NCI-H2029 treated with DMSO at 0.1 percent for 48 hours (cell line): Measurements from ENCODE around the gene PLCB1.
A peak's percentile ranks its signal among the peaks of the same experiment; 100 is the strongest.

Experiments used
- DNase-seq: peaks from one replicate; lab custom pipeline; 2025; lab: John Stamatoyannopoulos, UW

The PLCB1 gene

GRCh38 chr20:8129211-8129976, 2.7 kb upstream of the PLCB1 start:
- DNase-seq: no peak

DNA sequence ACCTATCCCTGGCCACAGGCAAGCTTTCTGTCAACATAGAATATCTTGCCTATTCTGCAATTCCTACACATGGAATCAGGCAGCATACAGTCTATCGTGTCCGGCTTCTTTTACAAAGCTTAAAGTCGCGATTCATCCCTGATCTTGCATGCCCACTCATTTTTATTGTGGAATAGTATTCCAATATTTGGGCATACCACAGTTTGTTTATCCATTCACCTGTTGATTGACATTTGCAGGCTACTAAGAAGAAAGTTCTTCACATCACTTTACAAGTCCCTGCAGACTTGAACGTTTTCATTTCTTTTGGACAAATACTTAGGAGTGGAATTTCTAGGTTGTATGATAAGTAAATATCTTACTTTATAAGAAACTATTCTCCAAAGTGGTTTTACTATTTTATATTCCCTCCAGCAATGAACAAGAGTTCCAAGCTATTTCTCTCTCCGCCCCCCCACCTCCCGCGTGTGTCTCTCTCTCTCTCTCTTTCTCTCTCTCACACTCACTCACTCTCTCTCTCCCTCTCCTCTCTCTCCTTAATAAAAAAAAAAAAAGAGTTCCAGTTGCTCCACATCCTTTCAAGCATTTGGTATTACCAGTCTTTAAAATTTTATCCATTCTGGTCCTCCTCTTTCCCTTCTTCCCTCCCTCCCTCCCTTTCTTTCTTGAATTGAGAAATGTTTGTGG, 1.1 kb upstream of the PLCB1 start:
- DNase-seq: no peak

GRCh38 chr20:8132484-8133309, 631 bp downstream of the PLCB1 start:
- DNase-seq: no peak

DNA sequence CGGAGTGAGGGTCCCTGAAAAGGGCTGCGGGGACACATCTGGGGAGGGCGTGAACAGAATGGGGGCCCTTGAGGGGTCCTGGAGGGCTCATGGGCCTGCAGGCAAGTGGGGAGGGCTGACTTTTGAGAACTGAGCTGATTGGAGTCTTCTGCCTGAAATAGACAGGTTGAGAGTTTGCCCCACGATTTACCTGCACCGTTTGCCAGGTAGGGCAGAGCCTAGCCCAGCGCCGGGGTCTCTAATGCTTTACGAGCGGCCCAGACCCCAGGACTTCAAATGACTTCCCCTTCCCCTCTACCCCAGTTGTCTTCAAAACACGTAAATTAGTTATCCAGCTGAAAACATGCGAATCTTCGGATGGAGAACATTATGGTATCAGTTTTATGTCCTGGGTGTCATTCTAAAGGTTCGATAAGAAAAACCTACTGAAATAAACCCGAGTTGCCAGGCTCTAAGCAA, 1.3 kb downstream of the PLCB1 start:
- DNase-seq: no peak

- no peak for DNase-seq
Measured at GRCh38 chr20:8133851-8134451, 1.9 kb downstream of the PLCB1 start.

DNA sequence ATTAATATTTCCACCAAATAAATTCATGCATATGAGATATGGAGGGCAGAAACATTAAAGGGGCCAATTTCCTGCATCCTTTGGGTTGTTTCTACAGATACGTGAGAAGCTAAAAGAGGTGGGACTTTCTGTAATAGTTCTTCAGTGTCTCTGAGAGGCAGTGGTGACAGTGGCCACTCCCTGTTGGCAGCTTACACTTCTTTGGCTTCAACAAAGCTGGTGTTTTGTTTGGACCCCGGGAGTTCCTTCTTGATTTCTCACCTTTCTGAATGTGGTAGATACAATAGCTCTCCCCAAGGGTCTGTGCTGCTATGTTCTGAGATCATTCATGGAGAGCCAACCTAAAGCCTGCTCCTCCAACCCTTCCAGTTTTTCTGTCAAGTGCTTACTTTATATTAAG, 7.8 kb downstream of the PLCB1 start:
- DNase-seq: no peak

DNA sequence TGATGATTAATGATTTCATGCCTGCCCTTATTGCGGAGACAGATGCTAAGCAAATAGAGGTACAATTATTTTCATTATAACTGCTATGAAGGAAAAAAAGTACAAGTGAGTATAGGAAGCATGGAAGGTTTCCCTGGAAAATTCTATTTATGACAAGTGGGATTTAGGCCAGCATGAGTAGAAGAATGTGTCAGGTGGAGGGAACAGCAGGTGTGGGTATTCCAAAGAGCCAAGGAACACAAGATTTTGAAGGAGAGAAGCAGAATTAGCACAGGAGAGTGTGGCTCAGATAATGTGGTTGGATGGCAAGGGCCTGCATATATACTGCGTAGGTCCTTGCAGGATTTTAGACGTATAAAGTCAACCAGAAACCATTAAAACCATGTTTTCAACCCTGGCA, 11.4 kb downstream of the PLCB1 start:
- no peak for DNase-seq

- no peak for DNase-seq
Measured at GRCh38 chr20:8144282-8145245, 12.5 kb downstream of the PLCB1 start.

- no peak for DNase-seq
Measured at GRCh38 chr20:8145246-8146168, 13.4 kb downstream of the PLCB1 start.

DNA sequence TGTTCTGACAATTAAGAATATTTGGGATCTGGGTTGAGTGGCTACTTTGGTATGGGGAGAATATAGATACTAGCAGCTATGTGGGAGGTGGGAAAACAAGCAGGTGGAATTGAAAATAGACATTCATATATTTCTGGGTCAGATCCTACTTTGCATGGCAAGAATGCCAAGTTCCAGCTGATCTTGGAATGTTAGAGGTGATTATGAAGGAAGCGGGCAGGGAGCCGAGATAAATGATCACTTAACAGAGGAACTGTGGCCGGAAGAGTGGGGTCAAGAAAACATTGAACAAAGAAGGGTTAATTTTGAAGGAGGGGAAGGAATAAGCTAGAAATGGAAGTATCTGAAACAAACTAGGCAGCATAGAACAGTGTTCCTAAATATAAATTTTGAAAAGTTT, 15.4 kb downstream of the PLCB1 start:
- DNase-seq: no peak

DNA sequence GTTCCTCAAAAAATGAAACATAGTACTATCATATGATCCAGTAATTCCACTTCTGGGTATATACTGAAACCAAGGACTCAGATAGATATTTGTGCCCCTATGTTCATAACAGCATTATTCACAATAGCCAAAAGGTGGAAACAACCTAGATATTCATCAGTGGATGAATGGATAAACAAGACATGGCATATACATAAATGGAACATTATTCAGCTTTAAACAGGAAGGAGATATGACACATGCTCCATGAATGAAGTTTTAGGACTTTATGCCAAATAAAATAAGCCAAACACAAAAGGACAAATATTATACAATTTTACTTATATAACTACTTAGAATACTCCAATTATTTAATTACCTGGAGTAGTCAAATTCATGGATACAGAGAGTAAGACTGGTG, 16.4 kb downstream of the PLCB1 start:
- DNase-seq: no peak

GRCh38 chr20:8150591-8150990, 18.5 kb downstream of the PLCB1 start:
- DNase-seq: no peak

DNA sequence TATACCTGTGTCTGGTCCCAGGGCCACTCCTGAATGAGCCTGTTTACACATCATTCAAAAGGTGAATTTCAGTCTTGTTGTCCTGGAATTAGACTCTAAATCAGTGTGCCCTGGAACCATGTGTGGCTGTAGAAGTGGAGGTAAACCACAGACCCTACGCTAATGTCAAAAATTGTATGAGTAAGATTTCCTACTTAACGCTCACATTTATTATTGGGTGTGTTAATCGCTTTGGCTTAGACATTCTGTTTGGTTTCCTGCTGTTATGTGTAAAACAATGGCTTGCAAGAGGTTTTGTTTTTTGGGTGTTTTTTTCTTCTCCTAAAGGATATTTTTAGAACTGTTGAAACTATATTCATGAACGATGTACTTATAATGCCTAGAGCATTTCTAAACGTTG, 19.3 kb downstream of the PLCB1 start:
- no peak for DNase-seq

DNA sequence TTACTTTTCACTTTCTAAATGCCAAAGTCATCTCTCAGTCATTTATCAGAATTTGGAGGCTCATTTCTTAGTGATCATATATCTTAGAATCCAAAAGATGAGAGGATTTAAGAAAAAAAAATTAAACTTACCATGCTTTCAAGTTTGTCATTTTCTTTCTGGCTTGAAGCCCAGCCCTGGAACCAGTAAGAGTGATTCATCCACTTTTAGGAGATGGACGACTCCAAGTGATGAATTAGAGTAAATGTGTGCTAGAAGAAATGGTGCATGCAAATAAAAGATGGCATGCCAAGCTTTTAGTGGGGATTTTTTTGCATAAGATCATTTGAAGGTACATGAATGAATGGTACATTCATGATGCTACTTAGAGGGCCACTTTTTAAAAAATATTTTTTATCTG, 20.1 kb downstream of the PLCB1 start:
- no peak for DNase-seq

DNA sequence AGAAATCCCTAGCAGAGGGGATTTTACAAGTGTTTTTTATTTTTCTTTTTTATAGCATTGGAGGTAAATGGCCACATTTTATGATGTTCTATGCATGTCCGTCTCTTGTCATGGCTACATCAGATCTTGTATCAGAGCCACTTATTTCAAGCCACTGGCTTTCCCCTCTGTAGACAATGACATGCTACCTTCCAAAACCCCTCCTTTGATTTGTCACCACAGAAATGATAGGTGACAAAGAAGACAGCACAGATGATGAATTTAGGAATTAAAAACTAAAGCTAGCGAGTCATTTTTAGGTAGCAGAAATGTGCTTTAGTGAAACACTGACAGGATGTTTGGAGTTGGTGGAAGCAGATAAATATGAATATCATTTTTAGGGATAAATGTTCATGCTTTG, 20.8 kb downstream of the PLCB1 start:
- DNase-seq: no peak

DNA sequence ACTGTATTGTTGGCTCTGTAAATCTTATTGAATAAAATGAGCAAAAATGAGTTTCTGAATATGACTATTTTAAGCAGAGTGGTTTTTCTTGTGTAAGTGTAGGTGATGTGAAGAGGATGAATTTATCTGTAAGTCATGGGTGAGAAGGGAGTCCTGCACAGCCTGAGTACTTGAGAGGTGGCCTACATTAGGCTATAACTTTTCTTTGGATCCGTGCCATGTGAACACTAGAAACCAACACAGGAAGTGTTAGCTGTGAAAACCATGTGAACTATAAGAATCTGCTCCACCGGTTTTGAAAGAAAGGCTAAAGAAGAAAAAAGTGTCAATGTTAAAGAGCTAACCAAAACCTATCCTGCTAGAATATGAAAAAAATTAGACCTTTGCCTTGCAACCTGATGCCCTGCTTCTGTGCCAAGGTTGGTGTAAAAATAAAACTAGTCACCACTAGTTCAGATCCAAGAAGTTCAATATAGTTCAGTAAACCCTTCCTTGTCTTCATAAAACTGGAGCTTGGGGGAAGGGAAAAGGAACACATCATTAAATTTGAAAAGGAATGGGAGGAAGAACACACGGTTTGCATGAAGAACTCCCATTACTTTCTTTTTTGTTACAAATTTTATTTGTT, 21.3 kb downstream of the PLCB1 start:
- no peak for DNase-seq

DNA sequence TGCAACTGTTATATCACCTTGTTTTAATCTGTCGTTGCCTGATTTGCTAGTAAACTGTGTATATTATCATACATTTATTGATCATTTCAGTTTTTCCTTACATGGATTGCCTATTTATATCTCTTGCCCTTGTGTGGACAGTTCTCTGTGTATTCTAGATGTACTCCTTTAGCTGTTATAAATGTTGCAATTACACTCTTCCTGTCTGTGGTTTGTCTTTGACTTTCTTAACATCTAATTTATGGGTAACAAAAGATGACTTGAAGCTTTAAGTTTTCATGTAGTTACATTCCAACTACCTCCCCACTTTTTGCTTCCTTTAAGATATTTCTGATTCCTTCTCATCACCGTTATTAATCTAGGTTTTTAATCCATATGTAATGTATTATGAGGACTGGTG, 22.6 kb downstream of the PLCB1 start:
- DNase-seq: no peak

DNA sequence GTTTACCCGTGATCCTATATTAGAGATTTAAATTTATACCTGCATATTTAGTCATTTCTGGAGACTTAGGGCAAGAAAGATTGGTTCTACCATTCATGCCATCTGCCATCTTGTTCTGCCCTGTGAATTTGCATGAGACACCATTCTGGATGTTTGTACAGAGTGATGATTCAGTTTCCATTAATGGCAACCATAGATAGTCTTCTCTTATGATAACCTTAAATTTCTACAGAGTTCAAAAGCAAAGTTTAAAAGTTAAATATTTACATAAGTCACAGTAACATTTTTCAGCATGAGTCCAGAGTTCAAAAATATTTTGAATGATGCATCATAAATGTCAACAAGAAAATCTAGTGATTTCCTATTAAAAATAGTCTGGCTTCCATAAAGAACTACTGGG, 23.2 kb downstream of the PLCB1 start:
- no peak for DNase-seq

GRCh38 chr20:8155812-8156211, 23.7 kb downstream of the PLCB1 start:
- DNase-seq: peak; percentile 18
